K562 (cell line): ENCODE results near the gene PEX5L.

ENCODE experiments used
- CTCF ChIP-seq, 3 experiments: IDR thresholded peaks in 2 of 3; conservative IDR thresholded peaks in 1 of 3; 2 replicates each; pipeline ENCODE4 v1.5.1; 2011 to 2012; ENCODE audit warnings: low read length in 3 of 3, mild to moderate bottlenecking in 3 of 3, control low read depth in 2 of 3, improper control_type of control experiment in 1 of 3, inconsistent platforms in 1 of 3, low read depth in 1 of 3, mixed read lengths in 1 of 3, moderate library complexity in 1 of 3; ENCODE audit not compliant: insufficient read depth in 2 of 3
- EGR1 ChIP-seq: fragments of 450-650 bp; conservative IDR thresholded peaks from 2 replicates; pipeline ENCODE4 v1.6.1; 2017; ENCODE audit warnings: mild to moderate bottlenecking
- TBL1XR1 ChIP-seq, 2 experiments: IDR thresholded peaks; 2 replicates each; pipeline ENCODE4 v1.6.1; 2012; ENCODE audit warnings: improper control_type of control experiment in 2 of 2, low read length in 2 of 2, mild to moderate bottlenecking in 1 of 2
- U2AF2 ChIP-seq: fragments of 200-400 bp; formaldehyde crosslinking; optimal IDR thresholded peaks from 2 replicates; pipeline ENCODE3; 2017; ENCODE audit warnings: low read depth, mild to moderate bottlenecking, low read length

- TF ChIP-seq U2AF2 (no peak), EGR1 (no peak), CTCF (IDR thresholded peaks at IDR 0.05 in 2 of 3, conservative IDR thresholded peaks at IDR 0.05 in 1 of 3; ENCODE audit: insufficient read depth in 2 of 3, low read depth in 1 of 3, low read length in 3 of 3) (no peak), TBL1XR1 (IDR thresholded peaks at IDR 0.05; ENCODE audit: low read length in 2 of 2) (no peak)
These were observed 32.2 kb downstream of the PEX5L start for GRCh38 chr3:180004542-180004941.
